ENCODE results near the gene C6.

Gene C6

DNA sequence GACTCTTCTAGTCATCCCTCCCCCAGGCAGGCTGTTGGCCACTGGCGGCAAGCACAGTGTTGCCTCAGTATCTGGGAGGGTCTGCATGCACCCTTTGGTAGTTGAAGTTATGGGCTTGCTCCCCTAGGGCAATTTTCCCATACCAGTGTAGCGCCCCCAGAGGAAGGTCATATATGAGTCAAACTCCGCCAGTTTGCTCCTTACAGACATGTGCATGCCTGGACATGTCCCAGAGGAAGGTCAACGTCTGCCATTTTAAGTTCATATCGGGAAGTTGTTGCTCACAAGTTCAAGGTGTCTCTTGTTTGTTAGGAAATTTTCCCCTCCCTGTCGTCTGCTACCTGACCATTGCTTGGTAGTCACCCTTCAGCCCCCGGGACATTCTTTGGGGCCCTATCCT, 90.9 kb downstream of the C6 start:
- no peak for DNase-seq (ENCODE audit: low read depth, low spot score)

GRCh38 chr5:41120600-41120999, 92.7 kb downstream of the C6 start:
- no peak for DNase-seq (ENCODE audit: low read depth, low spot score)

- DNase-seq (ENCODE audit: low read depth, low spot score) = no peak
Observed at GRCh38 chr5:41118177-41118576, 95.2 kb downstream of the C6 start.

- no peak for DNase-seq (ENCODE audit: low read depth, low spot score)
Observed at GRCh38 chr5:41115281-41115680, 98.1 kb downstream of the C6 start.

DNA sequence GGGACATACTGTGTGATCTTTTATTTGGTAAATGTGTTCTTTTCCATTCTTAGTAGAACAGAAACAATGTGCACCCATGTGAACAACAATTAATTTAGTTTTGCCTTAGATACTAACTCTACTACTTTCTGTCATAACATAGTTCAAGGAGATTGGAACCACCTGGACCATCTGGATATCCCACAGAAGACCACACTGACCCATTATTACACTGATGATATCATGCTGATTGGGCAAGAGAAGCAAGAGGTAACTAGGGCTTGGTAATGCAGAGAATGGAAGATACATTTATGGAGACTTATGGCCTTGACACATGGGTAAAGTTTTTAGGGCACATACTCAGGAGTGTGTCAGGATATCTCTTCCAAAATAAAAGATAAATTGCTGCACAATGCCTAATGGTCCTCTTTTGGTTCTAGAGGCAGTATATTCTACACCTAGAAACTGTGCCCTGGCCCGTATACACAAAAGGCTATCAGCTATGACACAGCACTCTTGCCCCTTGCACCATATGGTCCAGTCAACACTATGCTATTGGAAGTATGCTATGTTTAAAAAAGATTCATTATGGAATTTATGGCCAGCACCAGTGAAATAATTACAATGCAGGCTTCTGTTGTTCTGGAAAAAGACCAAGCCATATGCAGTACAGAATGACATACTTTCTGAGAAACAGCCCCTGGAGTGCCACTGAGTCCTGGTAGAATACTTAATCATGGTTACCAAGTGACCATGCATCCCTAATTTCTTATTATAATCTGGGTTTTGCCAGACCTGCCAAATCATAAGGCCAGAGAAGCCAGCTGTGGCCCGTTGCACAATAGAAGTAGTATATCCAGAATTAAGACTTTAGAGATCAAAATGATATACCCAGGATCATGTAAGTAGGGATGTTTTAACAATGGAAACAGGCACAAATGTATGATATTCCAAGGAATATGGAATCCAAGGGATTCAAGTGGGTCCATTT, 100.6 kb downstream of the C6 start:
- DNase-seq (ENCODE audit: low read depth, low spot score) = no peak

- no peak for DNase-seq (ENCODE audit: low read depth, low spot score)
Observed at GRCh38 chr5:41109186-41109585, 104.1 kb downstream of the C6 start.

DNA sequence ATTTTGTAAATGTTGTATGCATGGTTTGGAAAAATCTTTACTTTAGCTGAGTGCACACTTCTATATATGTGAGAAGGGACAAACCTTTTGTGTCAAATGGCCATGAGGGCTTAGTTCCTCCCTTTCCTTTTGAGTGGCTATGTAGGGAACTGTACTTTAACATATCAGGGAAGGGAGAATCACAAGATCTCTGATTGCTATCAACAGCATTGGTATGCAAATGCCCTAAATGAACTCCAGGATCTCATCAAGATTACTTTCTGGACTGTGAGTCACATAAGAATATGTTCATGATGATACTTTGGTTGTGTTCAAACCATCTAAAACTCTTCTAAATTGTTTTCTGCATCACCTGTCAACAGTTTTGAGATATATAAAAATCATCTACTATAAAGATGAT, 111.0 kb downstream of the C6 start:
- DNase-seq (ENCODE audit: low read depth, low spot score) = no peak

GRCh38 chr5:41097642-41098041, 115.7 kb downstream of the C6 start:
- DNase-seq (ENCODE audit: low read depth, low spot score) = no peak

GRCh38 chr5:41095324-41096101, 117.8 kb downstream of the C6 start:
- no peak for DNase-seq (ENCODE audit: low read depth, low spot score)

DNA sequence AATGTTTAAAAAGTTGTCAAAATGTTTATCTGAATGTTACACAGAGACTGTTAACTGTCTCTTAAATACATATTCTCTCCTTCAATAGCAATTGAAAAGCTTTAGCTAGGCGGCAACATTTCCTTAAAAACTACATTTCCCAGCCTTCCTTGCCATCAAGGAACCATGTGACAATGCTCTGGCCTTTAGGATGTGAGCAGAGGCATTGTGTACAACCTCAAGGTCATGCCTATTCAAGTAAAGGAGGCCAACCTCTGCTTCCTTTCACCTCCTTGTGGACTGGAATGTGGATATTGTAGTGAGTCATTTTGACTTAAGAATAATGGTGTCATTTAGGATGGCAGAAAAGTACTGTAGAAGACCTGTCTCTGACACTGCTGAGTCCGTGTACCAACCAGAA, 118.5 kb downstream of the C6 start:
- DNase-seq (ENCODE audit: low read depth, low spot score) = no peak

DNA sequence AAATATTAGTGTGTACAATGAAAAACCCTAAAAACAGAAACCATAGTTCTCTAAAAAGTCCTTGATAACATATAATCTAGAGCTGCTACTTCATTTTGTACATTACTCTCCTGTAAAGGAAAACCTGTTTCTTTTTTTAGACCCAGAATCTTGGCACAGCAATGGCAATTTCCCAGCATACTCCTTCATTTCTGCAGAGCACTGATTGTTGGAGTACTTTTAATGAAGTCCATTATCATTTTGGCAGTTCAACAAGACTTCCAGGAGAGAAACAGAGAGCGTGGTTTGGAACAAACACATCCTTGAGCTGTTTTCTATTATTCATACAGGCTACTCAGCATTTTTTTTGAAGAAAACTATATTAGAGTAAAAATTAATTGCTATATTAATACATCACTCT, 119.5 kb downstream of the C6 start:
- DNase-seq (ENCODE audit: low read depth, low spot score) = no peak

Measured in activated CD4-positive, CD25-positive, alpha-beta regulatory T cell treated with anti-CD3 and anti-CD28 coated beads, Interleukin-2, amount 50 U/mL, for 16 hours (primary cell).